Progenitor cell of endocrine pancreas (in vitro differentiated cells): ENCODE measurements around the gene GPRIN2. TPM values are rescaled to one million over a fixed set of nuclear protein-coding genes. Genes with fewer than 3 reads are reported as not detected.
"Not testable (repeated sequence)": the region's sequence is repeated elsewhere in the genome, so short reads cannot be mapped to it uniquely, and the experiment has no call there.

ENCODE experiments used
- DNase-seq: peaks from one replicate; pipeline ENCODE4 v3.0.0; 2021; ENCODE audit warnings: low spot score; ENCODE audit not compliant: unreplicated experiment
- H3K27ac Mint-ChIP-seq: 2 replicates; pipeline ENCODE4 v1.8.0; 2021; ENCODE audit warnings: mild to moderate bottlenecking, moderate library complexity, mixed read lengths
- H3K27me3 Mint-ChIP-seq: 2 replicates; pipeline ENCODE4 v1.8.0; 2021; ENCODE audit warnings: mixed read lengths
- H3K36me3 Mint-ChIP-seq: 2 replicates; pipeline ENCODE4 v1.8.0; 2022; ENCODE audit warnings: mixed read lengths; ENCODE audit not compliant: insufficient read depth
- H3K4me1 Mint-ChIP-seq: 2 replicates; pipeline ENCODE4 v1.8.0; 2021; ENCODE audit warnings: low read depth, mixed read lengths
- H3K4me3 Mint-ChIP-seq: 2 replicates; pipeline ENCODE4 v1.8.0; 2021; ENCODE audit warnings: low read depth, mild to moderate bottlenecking, moderate library complexity, mixed read lengths
- H3K9me3 Mint-ChIP-seq: 2 replicates; pipeline ENCODE4 v1.8.0; 2021; ENCODE audit warnings: low read depth, mixed read lengths
- CTCF ChIP-seq: fragments of 200-600 bp; sonication (generic); IDR thresholded peaks from one replicate; pipeline ENCODE4 v1.5.0; 2021; ENCODE audit warnings: antibody characterized with exemption, mild to moderate bottlenecking; ENCODE audit not compliant: unreplicated experiment
- total RNA-seq: library from RNA; stranded (reverse); gene quantifications from 2 replicates; pipeline ENCODE4 v1.2.1, GENCODE V29; 2021

The GPRIN2 gene
- total RNA-seq, 1 donor from 2014 or later, result 14.0 TPM

- not testable (repeated sequence) for H3K4me3 Mint-ChIP-seq, H3K27me3 Mint-ChIP-seq, H3K27ac Mint-ChIP-seq, H3K36me3 Mint-ChIP-seq, H3K4me1 Mint-ChIP-seq, H3K9me3 Mint-ChIP-seq
- peak; percentile 69 for TF ChIP-seq CTCF
- peak; percentile 39 for DNase-seq
Observed at GRCh38 chr10:46565591-46566332, 9.3 kb upstream of the GPRIN2 start.

- DNase-seq, result no peak
- Mint-ChIP-seq H3K27me3 (peaks cover 7% of the 10 kb centered on the region), H3K4me1 (peaks cover 4% of the 10 kb centered on the region)
Observed at GRCh38 chr10:46560952-46561351, 4.5 kb upstream of the GPRIN2 start.

GRCh38 chr10:46560381-46560780, 3.9 kb upstream of the GPRIN2 start:
- H3K27ac Mint-ChIP-seq, result no peak overlapping the region
- no peaks in the 10 kb centered on the region for H3K9me3 Mint-ChIP-seq
- peaks cover 7% of the 10 kb centered on the region for H3K4me1 Mint-ChIP-seq
- no peak for DNase-seq
- no peaks in the 10 kb centered on the region for H3K36me3 Mint-ChIP-seq
- no peak for TF ChIP-seq CTCF
- H3K4me3 Mint-ChIP-seq, result no peak overlapping the region
- peaks cover 7% of the 10 kb centered on the region for H3K27me3 Mint-ChIP-seq

More at GRCh38 chr10:46560952-46561351, 4.5 kb upstream of the GPRIN2 start:
- Mint-ChIP-seq H3K9me3 (no peaks in the 10 kb centered on the region), H3K27ac (no peak overlapping the region), H3K36me3 (no peaks in the 10 kb centered on the region), H3K4me3 (no peak overlapping the region)
- TF ChIP-seq CTCF, result no peak

- Mint-ChIP-seq H3K27ac (no peak overlapping the region), H3K36me3 (no peaks in the 10 kb centered on the region), H3K4me3 (no peak overlapping the region), H3K9me3 (no peaks in the 10 kb centered on the region), H3K4me1 (peaks cover 7% of the 10 kb centered on the region), H3K27me3 (peaks cover 7% of the 10 kb centered on the region)
- peak; percentile 9 for DNase-seq
- no peak for TF ChIP-seq CTCF
Observed at GRCh38 chr10:46559231-46559671, 2.8 kb upstream of the GPRIN2 start.

GRCh38 chr10:46558392-46559185, 2.1 kb upstream of the GPRIN2 start:
- no peaks in the 10 kb centered on the region for H3K36me3 Mint-ChIP-seq
- peaks cover 7% of the 10 kb centered on the region for H3K27me3 Mint-ChIP-seq
- no peak for TF ChIP-seq CTCF
- peaks cover 7% of the 10 kb centered on the region for H3K4me1 Mint-ChIP-seq
- H3K27ac Mint-ChIP-seq, result no peak overlapping the region
- DNase-seq, result peak; percentile 9
- H3K4me3 Mint-ChIP-seq, result no peak overlapping the region
- no peaks in the 10 kb centered on the region for H3K9me3 Mint-ChIP-seq
